HG03520 (cell line): ENCODE measurements around the gene SLC25A36.

Experiments
- ATAC-seq: cut with Tn5 transposase; IDR thresholded peaks from one replicate; pipeline ENCODE4 v1.9.1; 2021; ENCODE audit warnings: mild to moderate bottlenecking, moderate library complexity; ENCODE audit not compliant: unreplicated experiment

Gene SLC25A36

GRCh38 chr3:140941434-140942220, at the start of gene SLC25A36:
Gene SLC25A36 (plus strand): TSS chr3:140941836. CDS start chr3:140942055, 219 bp downstream.
- peak; percentile 96 for ATAC-seq

DNA sequence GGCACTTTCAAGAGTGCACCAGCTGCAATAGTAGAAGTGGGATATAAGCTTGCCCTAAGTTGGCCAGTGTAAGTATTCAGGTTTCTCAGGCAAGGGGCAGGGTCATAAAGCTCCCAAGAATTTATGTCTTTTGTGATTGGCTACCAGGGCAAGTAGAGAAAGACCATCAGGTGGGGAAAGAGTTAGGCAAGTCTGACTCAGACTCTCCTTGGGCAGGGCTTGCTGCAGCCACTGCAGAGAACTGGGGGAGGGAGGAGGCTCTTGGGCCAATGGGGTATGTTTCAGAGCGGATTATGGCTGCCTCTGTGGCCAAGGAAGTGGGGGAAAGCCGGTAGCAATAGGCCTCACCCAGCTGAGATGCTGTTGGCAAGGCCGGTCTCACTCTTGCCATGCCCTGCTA, 44.6 kb upstream of the SLC25A36 start:
- no peak for ATAC-seq

GRCh38 chr3:140898340-140899180, 43.1 kb upstream of the SLC25A36 start:
- ATAC-seq, result peak; percentile 65

- ATAC-seq, result no peak
Measured at GRCh38 chr3:140899363-140899762, 42.3 kb upstream of the SLC25A36 start.

DNA sequence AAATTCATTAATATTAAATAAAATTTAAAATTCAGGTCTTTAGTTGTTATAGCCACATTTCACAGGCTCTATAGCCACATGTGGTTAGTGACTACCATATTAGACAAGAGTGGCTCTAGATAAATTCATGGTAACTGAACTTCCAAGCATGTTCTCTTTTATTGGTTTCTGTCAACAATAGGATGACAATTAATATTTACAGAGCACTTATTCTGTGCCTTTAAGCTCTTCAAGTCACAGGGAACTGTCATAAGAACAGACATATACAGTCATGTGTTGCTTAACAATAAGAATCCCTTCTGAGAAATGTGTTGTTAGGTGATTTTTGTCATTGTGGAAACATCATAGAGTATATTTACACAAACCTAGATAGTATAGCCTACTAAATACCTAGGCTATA, 38.8 kb upstream of the SLC25A36 start:
- ATAC-seq, result no peak

- no peak for ATAC-seq
Measured at GRCh38 chr3:140903196-140903595, 38.4 kb upstream of the SLC25A36 start.

DNA sequence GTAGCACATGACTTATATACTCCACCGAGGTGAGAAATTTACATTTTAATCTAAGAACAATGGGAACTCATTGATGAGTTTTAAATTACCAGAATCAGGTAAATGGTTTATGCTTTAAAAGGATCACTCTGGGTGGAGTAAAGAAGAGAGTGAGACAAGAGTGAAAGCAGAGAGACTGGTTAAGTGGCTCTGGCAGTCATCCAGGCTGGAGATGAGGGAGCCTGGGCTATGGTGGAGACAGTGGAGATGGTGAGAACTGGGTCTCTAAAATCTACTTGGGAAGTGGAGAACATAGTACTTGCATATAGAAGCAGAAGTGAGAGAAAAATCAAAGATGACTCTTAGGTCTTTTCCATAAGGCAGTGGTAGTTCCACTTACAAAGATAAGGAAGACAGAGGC, 37.1 kb upstream of the SLC25A36 start:
- ATAC-seq, result no peak

DNA sequence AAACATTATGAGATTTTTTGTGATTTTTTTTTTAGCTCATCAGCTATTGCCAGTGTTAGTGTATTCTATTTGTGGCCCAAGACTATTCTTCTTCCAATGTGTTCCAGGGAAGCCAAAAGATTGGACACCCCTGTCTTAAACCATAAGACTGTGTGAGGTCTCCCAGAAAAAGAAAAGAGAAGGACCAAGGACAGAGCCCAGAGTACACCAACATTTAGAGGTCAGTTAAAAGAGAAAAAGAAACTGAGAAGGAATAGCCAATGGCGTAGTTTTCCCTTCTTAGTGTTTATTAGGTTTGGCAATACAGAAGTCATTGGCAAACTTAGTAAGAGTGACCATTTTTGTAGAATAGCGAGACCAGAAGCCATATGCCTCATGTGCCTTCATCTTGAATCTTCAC, 36.1 kb upstream of the SLC25A36 start:
- no peak for ATAC-seq

- ATAC-seq, result peak; percentile 63
Measured at GRCh38 chr3:140906785-140907184, 34.9 kb upstream of the SLC25A36 start.

DNA sequence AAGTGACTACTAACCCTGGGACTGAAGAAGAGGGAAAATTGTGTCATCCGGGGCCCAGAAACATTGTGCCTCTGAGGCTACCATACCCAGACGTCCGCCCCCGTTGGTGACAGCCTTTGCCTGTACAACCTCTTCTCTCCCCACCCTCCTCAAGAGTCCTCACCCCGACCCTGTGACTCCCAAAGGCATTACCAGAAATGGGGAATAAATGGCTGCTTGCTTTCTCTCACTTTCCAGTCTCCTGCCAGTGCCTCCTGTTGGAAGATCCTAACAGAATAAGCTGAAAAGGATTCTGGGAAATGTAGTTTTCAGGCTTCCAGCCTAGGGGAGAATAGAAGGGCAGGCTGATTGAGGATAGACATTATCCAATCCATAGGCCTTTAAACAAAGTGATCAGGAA, 30.8 kb upstream of the SLC25A36 start:
- no peak for ATAC-seq

GRCh38 chr3:140911822-140912221, 29.8 kb upstream of the SLC25A36 start:
- ATAC-seq, result no peak

DNA sequence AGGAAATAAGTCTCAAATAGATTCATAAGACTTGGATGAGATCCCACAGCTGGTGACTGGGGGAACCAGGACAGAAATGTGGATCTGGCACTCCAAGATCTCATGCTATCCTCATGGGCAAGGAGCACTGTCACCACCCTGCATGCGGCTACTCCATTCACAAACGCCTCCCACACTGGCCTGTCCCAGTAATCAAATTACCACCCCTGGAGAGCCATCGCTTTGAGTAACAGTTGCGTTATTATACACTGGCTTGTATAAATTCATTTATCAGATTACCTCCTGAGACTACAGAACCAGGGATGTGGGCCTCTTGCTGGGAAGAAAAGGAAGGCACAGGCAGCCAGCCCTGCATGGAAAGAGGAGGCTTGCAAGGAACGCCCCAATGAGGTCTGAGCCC, 27.9 kb upstream of the SLC25A36 start:
- no peak for ATAC-seq

- ATAC-seq, result no peak
Measured at GRCh38 chr3:140914384-140914945, 27.2 kb upstream of the SLC25A36 start.

- no peak for ATAC-seq
Measured at GRCh38 chr3:140916603-140917002, 25.0 kb upstream of the SLC25A36 start.

DNA sequence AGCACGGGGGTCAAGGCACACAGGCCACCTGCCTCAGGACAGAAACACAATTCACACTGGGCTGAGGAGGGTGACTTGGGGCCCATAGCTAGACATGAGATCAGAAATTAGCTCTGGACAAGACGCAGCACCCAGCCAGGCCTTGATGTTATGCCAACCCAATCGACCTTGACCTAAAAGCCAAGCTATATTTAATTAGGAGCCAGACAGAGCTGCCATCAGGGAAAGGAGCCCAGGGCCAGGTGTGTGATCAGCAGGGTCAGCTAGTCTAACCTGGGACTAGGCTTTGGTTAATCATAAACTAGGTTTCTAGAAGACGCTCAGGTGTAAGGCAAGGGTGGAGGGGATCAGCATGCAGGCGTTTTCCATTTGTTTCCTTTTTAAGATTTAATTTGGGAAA, 23.9 kb upstream of the SLC25A36 start:
- ATAC-seq, result no peak

- ATAC-seq, result no peak
Measured at GRCh38 chr3:140920029-140920428, 21.6 kb upstream of the SLC25A36 start.

- no peak for ATAC-seq
Measured at GRCh38 chr3:140922634-140923033, 19.0 kb upstream of the SLC25A36 start.

DNA sequence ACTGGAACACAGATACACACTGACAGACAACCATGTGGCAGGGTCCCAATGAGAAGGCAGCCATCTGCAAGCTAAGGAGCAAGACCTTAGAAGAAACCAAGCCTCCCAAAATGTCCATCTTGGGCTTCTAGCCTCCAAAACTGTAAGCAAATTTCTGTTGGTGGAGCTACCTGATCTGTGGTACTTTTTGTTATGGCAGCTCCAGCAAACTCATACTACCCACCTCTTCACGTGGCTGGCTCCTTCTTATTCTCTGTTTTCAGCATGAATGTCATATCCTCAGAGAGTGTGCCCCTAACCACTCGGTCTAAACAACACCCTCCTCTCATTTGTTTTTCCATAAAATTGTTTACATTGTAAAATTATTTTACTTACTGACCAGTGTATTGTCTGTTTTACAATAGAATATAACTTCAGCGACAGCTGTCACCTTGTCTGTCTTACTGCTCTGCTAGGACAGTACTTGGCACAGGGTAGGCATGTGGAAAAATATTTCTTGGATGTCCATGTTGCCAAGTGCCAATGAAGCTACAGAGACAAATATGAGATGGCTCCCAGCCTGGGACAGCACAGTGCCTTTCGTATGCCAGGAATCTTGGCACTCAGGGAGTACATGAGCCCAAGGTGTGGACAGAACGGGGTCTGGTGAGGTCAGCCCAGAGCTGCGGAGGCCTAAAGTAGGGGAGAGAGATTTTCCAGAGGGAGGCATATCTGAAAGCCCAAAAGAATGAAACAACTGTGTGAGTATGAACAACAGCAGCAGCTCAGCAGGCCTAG, 17.4 kb upstream of the SLC25A36 start:
- ATAC-seq, result no peak

GRCh38 chr3:140927279-140928069, 14.2 kb upstream of the SLC25A36 start:
- no peak for ATAC-seq

DNA sequence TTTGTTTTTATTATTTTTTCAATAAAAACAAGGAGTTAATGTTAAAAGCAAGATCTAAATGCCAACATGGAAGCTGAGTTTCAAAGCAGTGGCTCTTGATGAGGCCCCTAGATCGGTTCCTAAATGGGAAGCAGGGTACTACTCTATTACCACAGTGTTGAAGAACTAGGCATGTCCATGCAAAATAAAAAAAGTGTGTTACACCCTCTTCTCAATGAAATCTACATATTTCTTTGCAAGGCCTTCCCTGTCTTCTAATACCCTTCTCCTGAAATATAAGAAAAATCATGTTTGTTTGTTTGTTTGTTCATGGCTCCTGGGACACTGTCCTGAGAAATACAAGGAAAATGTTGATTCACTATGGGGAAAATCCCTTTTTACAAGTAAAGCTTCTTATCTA, 12.2 kb upstream of the SLC25A36 start:
- no peak for ATAC-seq
